Measurements from ENCODE around the gene SUSD4. TPM values are rescaled to one million over a fixed set of nuclear protein-coding genes. Genes with fewer than 3 reads are reported as not detected.

The SUSD4 gene
- total and polyA plus RNA-seq, 2 of the 8 experiments (the other 6 are each of a cell fraction or from before 2014, with no cell fraction given): 3.9 to 5.2 TPM

- no peak overlapping the region for H2AK5ac ChIP-seq (ENCODE audit: low read depth, low read length)
- WGBS, 2 experiments (ENCODE audit: extremely low coverage in 1 of 2, insufficient coverage in 1 of 2, insufficient read length in 1 of 2, insufficient replicate concordance in 2 of 2, low coverage in 1 of 2, low lambda C conversion rate in 2 of 2, missing lambda C conversion rate in 1 of 2): 84% methylated on average over 2 of the region's 2 CpGs; no CpG with 5 or more reads in 1 of the 2 experiments
- no peak overlapping the region for H2AFZ ChIP-seq (ENCODE audit: low read length)
- no peaks in the 10 kb centered on the region for H4K20me1 ChIP-seq (replicated peaks in 1 of 2; ENCODE audit: control insufficient read depth in 1 of 2, insufficient read depth in 2 of 2, low read length in 2 of 2)
- no peaks in the 10 kb centered on the region for H3K79me1 ChIP-seq (ENCODE audit: low read depth, low read length)
- H3K27me3 ChIP-seq (replicated peaks in 1 of 4; ENCODE audit: control insufficient read depth in 3 of 4, extremely low read depth in 1 of 4, insufficient read depth in 3 of 4, low read length in 3 of 4): no peaks in the 10 kb centered on the region
- no peak overlapping the region for H2BK120ac ChIP-seq (replicated peaks; ENCODE audit: low read depth, low read length)
- no peak overlapping the region for H3K56ac ChIP-seq (replicated peaks; ENCODE audit: insufficient read length, low read depth, low read length)
- no peak overlapping the region for H3K14ac ChIP-seq (ENCODE audit: insufficient read length)
- no peak overlapping the region for H4K8ac ChIP-seq (ENCODE audit: extremely low read depth, insufficient read depth, low read length)
- no peak overlapping the region for H3K4me3 ChIP-seq (ENCODE audit: extremely low read depth in 1 of 4, insufficient read depth in 2 of 4, low read depth in 3 of 4, low read length in 4 of 4)
- H3K27ac ChIP-seq (ENCODE audit: low read depth, low read length): no peak overlapping the region
- no peak overlapping the region for H3K4me2 ChIP-seq (ENCODE audit: insufficient read depth in 1 of 2, low read depth in 2 of 2, low read length in 2 of 2)
- H3K9ac ChIP-seq (replicated peaks in 1 of 4; ENCODE audit: extremely low read depth in 1 of 4, low read depth in 3 of 4, low read length in 3 of 4): no peak overlapping the region
- DNase-seq (ENCODE audit: low read depth in 1 of 2, low spot score in 2 of 2) (no peak), FAIRE-seq (no peak)
- H3K4ac ChIP-seq (replicated peaks; ENCODE audit: insufficient read length, low read depth, low read length): no peak overlapping the region
- no peak overlapping the region for H2BK5ac ChIP-seq (ENCODE audit: low read depth, low read length)
- no peaks in the 10 kb centered on the region for H3K9me3 ChIP-seq (ENCODE audit: insufficient read depth in 2 of 2, low read depth in 1 of 2, low read length in 1 of 2)
- H3K79me2 ChIP-seq (ENCODE audit: control insufficient read depth in 1 of 2, insufficient read depth in 2 of 2, low read length in 2 of 2): no peaks in the 10 kb centered on the region
- no peaks in the 10 kb centered on the region for H3K23me2 ChIP-seq (ENCODE audit: low read depth, low read length)
- H2BK20ac ChIP-seq (ENCODE audit: low read length): no peak overlapping the region
- ChIA-PET POLR2A (ENCODE audit: partially characterized antibody) (no interaction called here), CTCF (ENCODE audit: partially characterized antibody) (interaction anchor here (1.0 kb wide), 1 partner anchor 372 kb away, joined by 3 read pairs; no protein-coding TSS in a partner anchor)
- H2BK12ac ChIP-seq (ENCODE audit: low read depth, low read length): no peak overlapping the region
- H4K91ac ChIP-seq (replicated peaks; ENCODE audit: insufficient read length, low read length): no peak overlapping the region
- no peak overlapping the region for H3K23ac ChIP-seq (ENCODE audit: insufficient read length)
- no peaks in the 10 kb centered on the region for H3K4me1 ChIP-seq (replicated peaks in 1 of 4; ENCODE audit: control insufficient read depth in 3 of 4, insufficient read depth in 4 of 4, low read length in 3 of 4)
- H2BK15ac ChIP-seq (ENCODE audit: low read length): no peak overlapping the region
- no peak overlapping the region for H3K18ac ChIP-seq (ENCODE audit: extremely low read depth, low read length)
- no peaks in the 10 kb centered on the region for H3K36me3 ChIP-seq (ENCODE audit: control insufficient read depth in 2 of 4, insufficient read depth in 4 of 4, low read length in 3 of 4)
- H4K5ac ChIP-seq (ENCODE audit: insufficient read length, low read depth, low read length): no peak overlapping the region
- no peak for TF ChIP-seq SIX5 (IDR thresholded peaks at IDR 0.05; ENCODE audit: low read depth, low read length)
- no peak for TF ChIP-seq CEBPB (IDR thresholded peaks at IDR 0.05; ENCODE audit: low read depth, low read length)
These were observed 51.7 kb downstream of the SUSD4 start for GRCh38 chr1:223312273-223312672.

Data from H1 (cell line).